Vagina (tissue), 2 donors: ENCODE data around the gene SURF4. TPM values are rescaled to one million over a fixed set of nuclear protein-coding genes. Genes with fewer than 3 reads are reported as not detected.

Experiments used
- DNase-seq, 2 donors: peaks; one replicate each; pipeline ENCODE4 v3.0.0-alpha.2; 2017; ENCODE audit errors: extremely low spot score in 2 of 2
- H3K27ac ChIP-seq: fragments of 200-600 bp; sonication (generic); one replicate; pipeline ENCODE4 v1.5.1; 2019
- H3K27me3 ChIP-seq: fragments of 200-600 bp; sonication (generic); one replicate; pipeline ENCODE4 v1.5.1; 2019
- H3K36me3 ChIP-seq, 2 donors: fragments of 200-600 bp; sonication (generic); one replicate each; pipeline ENCODE4 v1.5.1; 2017 to 2019
- H3K4me1 ChIP-seq: fragments of 200-600 bp; sonication (generic); one replicate; pipeline ENCODE4 v1.5.1; 2019
- H3K4me3 ChIP-seq, 2 donors: fragments of 200-600 bp; sonication (generic); 1 replicate in 1 of 2; 2 replicates in 1 of 2; pipeline ENCODE4 v1.5.1; 2016 to 2019
- H3K9me3 ChIP-seq: fragments of 200-600 bp; sonication (generic); one replicate; pipeline ENCODE4 v1.5.1; 2019
- CTCF ChIP-seq, 3 experiments: fragments of 450-650 bp in 2 of 3; fragments of 200-600 bp in 1 of 3; sonication (generic) in 1 of 3; IDR thresholded peaks; one replicate each; pipeline ENCODE4 v1.5.1; 2017 to 2019; ENCODE audit warnings: antibody characterized with exemption in 3 of 3, mild to moderate bottlenecking in 2 of 3, moderate library complexity in 2 of 3
- POLR2A ChIP-seq, 2 donors: fragments of 450-650 bp; IDR thresholded peaks; one replicate each; pipeline ENCODE4 v1.6.1; 2017; ENCODE audit warnings: antibody characterized with exemption in 2 of 2, mild to moderate bottlenecking in 2 of 2, moderate library complexity in 2 of 2
- POLR2AphosphoS5 ChIP-seq, 2 donors: sonication (generic); formaldehyde crosslinking; IDR thresholded peaks; one replicate each; pipeline ENCODE4 v1.9.0; 2017; ENCODE audit warnings: antibody characterized with exemption in 2 of 2, mild to moderate bottlenecking in 2 of 2, low read depth in 1 of 2; ENCODE audit not compliant: insufficient read depth in 1 of 2
- intact Hi-C: fragments of 100-400 bp; cut with DNase I; formaldehyde crosslinking; loops from one replicate; pipeline ENCODE4 v1.15.1; 2023
- total RNA-seq: library from RNA; depleted of rRNA; stranded (reverse); fragments of >200 nt; gene quantifications from one replicate; pipeline ENCODE4 v1.2.3, GENCODE V29; 2016

SURF4 gene
- total RNA-seq, 1 donor from 2014 or later = 112 TPM

GRCh38 chr9:133357656-133358055, 18.2 kb downstream of the SURF4 start:
- peaks cover 0 to 31% of the 10 kb centered on the region in 2 donors for H3K36me3 ChIP-seq
- no peak for DNase-seq
- no peak overlapping the region for H3K4me3 ChIP-seq
- H3K4me1 ChIP-seq = peaks cover 45% of the 10 kb centered on the region
- no peaks in the 10 kb centered on the region for H3K9me3 ChIP-seq
- TF ChIP-seq CTCF (IDR thresholded peaks at IDR 0.05) = no peak
- no peak for TF ChIP-seq POLR2AphosphoS5 (IDR thresholded peaks at IDR 0.05; ENCODE audit: insufficient read depth in 1 of 2, low read depth in 1 of 2)
- TF ChIP-seq POLR2A (IDR thresholded peaks at IDR 0.05) = no peak
- intact Hi-C loops = no loop called here
- no peaks in the 10 kb centered on the region for H3K27me3 ChIP-seq
- no peak overlapping the region for H3K27ac ChIP-seq

DNA sequence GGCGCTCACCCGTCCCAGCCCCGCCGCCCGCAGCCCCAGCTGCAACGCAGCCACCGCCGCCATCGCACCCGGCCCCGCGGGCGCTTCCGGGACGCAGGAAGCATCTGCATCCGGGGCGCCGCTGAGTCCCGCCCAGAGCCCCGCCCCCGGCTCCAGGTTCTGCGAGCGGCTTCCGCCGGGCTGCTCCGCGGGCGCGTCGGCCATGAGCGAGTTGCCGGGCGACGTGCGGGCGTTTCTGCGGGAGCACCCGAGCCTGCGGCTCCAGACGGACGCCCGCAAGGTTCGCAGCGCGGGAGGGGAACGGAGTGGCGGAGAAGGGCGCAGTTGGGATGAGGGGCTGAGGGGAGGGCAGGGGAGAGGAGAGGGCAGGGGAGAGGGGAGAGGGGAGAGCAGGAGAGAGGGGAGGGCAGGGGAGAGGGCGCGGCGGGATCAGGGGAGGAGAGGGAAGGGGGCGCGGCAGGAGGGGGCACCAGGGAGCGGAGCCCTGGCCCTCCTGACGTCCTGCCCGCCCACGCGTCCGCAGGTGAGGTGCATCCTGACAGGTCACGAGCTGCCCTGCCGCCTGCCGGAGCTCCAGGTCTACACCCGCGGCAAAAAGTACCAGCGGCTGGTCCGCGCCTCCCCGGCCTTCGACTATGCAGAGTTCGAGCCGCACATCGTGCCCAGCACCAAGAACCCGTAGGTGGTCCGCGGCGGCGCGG, 19.3 kb downstream of the SURF4 start, which contains the start of the genes SURF1 and SURF2:
Gene SURF1, minus strand, starts transcription at position 97 of the 701 bp plus-strand sequence. Its CDS starts 34 bp downstream, at position 63.
Gene SURF2, plus strand, starts transcription at position 160 of the 701 bp plus-strand sequence. Its CDS starts 43 bp downstream, at position 203.
- Histone ChIP-seq H3K4me1 (peaks cover 38% of the 10 kb centered on the region), H3K4me3 (peak within 1 kb of the TSS; percentile 70 to 81), H3K27ac (peak within 1 kb of the TSS; percentile 59), H3K27me3 (no peaks in the 10 kb centered on the region), H3K36me3 (peaks cover 0 to 31% of the 10 kb centered on the region in 2 donors), H3K9me3 (no peaks in the 10 kb centered on the region)
- TF ChIP-seq POLR2AphosphoS5 (IDR thresholded peaks at IDR 0.05; ENCODE audit: insufficient read depth in 1 of 2, low read depth in 1 of 2) (peak in 1 of 2 donors; percentile 35), CTCF (IDR thresholded peaks at IDR 0.05) (no peak), POLR2A (IDR thresholded peaks at IDR 0.05) (peak in 1 of 2 donors; percentile 35)
- DNase-seq = no peak
- intact Hi-C loops = no loop called here

- intact Hi-C loops = no loop called here
- Histone ChIP-seq H3K4me3 (peak overlapping the region; percentile 70 to 81), H3K27me3 (no peaks in the 10 kb centered on the region), H3K9me3 (no peaks in the 10 kb centered on the region), H3K27ac (peak overlapping the region; percentile 59), H3K36me3 (peaks cover 0 to 31% of the 10 kb centered on the region in 2 donors), H3K4me1 (peaks cover 38% of the 10 kb centered on the region)
- TF ChIP-seq CTCF (IDR thresholded peaks at IDR 0.05) = no peak
- TF ChIP-seq POLR2A (IDR thresholded peaks at IDR 0.05) = no peak
- no peak for TF ChIP-seq POLR2AphosphoS5 (IDR thresholded peaks at IDR 0.05; ENCODE audit: insufficient read depth in 1 of 2, low read depth in 1 of 2)
- DNase-seq = no peak
Observed at GRCh38 chr9:133355881-133356357, 19.9 kb downstream of the SURF4 start.

DNA sequence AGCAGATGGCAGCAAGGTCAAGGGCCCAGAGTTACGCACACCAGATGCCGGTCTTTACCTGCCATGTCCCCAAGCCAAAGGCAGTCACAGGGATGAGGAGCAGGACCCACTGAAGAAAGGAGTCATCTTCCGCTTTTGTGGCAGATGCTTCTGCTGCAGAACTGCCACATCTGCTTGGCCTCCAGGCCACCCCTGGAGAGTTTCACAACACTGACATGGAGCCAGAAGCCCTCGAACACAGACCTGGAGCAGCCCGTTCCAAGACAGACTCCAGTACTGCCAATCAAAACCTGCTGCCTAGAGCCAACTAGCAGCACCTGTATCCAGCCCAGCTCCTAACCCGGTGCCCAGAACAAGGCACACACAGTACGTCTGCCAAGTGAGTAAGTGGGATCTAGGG, 21.1 kb downstream of the SURF4 start:
- Histone ChIP-seq H3K36me3 (peaks cover 0 to 32% of the 10 kb centered on the region in 2 donors), H3K4me3 (no peak overlapping the region), H3K27ac (no peak overlapping the region), H3K9me3 (no peaks in the 10 kb centered on the region), H3K27me3 (no peaks in the 10 kb centered on the region), H3K4me1 (peaks cover 40% of the 10 kb centered on the region)
- no peak for DNase-seq
- no peak for TF ChIP-seq CTCF (IDR thresholded peaks at IDR 0.05)
- no peak for TF ChIP-seq POLR2AphosphoS5 (IDR thresholded peaks at IDR 0.05; ENCODE audit: insufficient read depth in 1 of 2, low read depth in 1 of 2)
- intact Hi-C loops = no loop called here

DNA sequence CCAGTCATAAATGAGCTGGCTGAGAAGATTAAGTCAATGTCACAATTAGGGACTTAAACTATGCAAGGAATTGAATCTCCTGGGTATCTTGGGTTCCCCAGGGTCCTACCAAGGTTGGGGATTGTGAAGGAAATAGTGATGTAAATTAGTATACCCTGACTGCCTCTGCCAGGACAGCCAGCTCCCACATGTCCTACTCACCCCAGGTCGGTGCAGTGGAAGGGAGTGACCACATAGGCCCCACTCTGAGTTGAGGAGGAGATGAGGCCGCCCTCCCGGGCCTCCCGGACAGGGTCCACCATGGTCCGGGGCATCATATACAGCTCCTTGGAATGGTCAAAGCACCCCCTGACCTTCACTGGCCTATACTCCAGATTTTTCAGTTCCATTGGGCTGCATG, 22.3 kb downstream of the SURF4 start:
- peaks cover 0 to 41% of the 10 kb centered on the region in 2 donors for H3K36me3 ChIP-seq
- intact Hi-C loops = no loop called here
- no peak for DNase-seq

More for the DNA sequence above, 22.3 kb downstream of the SURF4 start:
- Histone ChIP-seq H3K4me3 (no peak overlapping the region), H3K4me1 (peaks cover 48% of the 10 kb centered on the region), H3K27me3 (no peaks in the 10 kb centered on the region), H3K9me3 (no peaks in the 10 kb centered on the region), H3K27ac (no peak overlapping the region)
- TF ChIP-seq POLR2AphosphoS5 (IDR thresholded peaks at IDR 0.05; ENCODE audit: insufficient read depth in 1 of 2, low read depth in 1 of 2) (no peak), POLR2A (IDR thresholded peaks at IDR 0.05) (no peak), CTCF (IDR thresholded peaks at IDR 0.05) (no peak)
